Endothelial cell of umbilical vein (primary cell): Measurements from ENCODE around the gene VAV2. TPM values are rescaled to one million over a fixed set of nuclear protein-coding genes. Genes with fewer than 3 reads are reported as not detected.
A peak's percentile ranks its signal among the peaks of the same experiment; 100 is the strongest.

Experiments
- BruUV-seq: library from RNA; stranded (reverse); fragments of 400-500 nt; replicated peaks from 2 replicates; lab custom pipeline; 2021; lab: Mats Ljungman, UMichigan
- CTCF ChIA-PET: fragments of 300-600, 350-600 bp; sonication (Branson Sonifier 250); formaldehyde crosslinking; loops from one replicate; lab custom pipeline; 2021; ENCODE audit warnings: antibody characterized with exemption, inconsistent platforms; lab: Charles Lee
- POLR2A ChIA-PET: fragments of 300-600, 350-600 bp; sonication (Branson Sonifier 250); formaldehyde crosslinking; loops from one replicate; lab custom pipeline; 2021; ENCODE audit warnings: antibody characterized with exemption, inconsistent platforms; lab: Charles Lee
- DNase-seq: peaks from one replicate; pipeline ENCODE4 v3.0.0-alpha.2; 2011; ENCODE audit warnings: low read depth, low spot score
- FAIRE-seq: peaks from 2 replicates; lab custom pipeline; 2011; peaks lifted over from hg19 to GRCh38; lab: Jason Lieb, UNC
- H2AFZ ChIP-seq: 2 replicates; pipeline ENCODE4 v1.6.0; 2012; ENCODE audit warnings: low read depth, low read length, control low read depth, inconsistent platforms
- H3K27ac ChIP-seq: 2 replicates; pipeline ENCODE4 v1.5.1; 2011; ENCODE audit warnings: low read depth, mild to moderate bottlenecking, control low read depth, low read length, moderate library complexity; ENCODE audit not compliant: insufficient read depth
- H3K27me3 ChIP-seq, 2 experiments: 2 replicates each; pipeline versions ENCODE4 v1.6.0 to v1.6.1; 2011; ENCODE audit warnings: low read length in 2 of 2, mixed read lengths in 1 of 2; ENCODE audit not compliant: control insufficient read depth in 2 of 2, insufficient read depth in 2 of 2
- H3K36me3 ChIP-seq, 2 experiments: 2 replicates in 1 of 2; 3 replicates in 1 of 2; pipeline ENCODE4 v1.5.1; 2011; ENCODE audit warnings: low read length in 2 of 2, mild to moderate bottlenecking in 1 of 2, moderate library complexity in 1 of 2; ENCODE audit not compliant: control insufficient read depth in 2 of 2, insufficient read depth in 2 of 2; ENCODE audit errors: extremely low read depth in 1 of 2
- H3K4me1 ChIP-seq: 3 replicates; pipeline ENCODE4 v1.5.1; 2011; ENCODE audit warnings: mild to moderate bottlenecking, low read length; ENCODE audit not compliant: control insufficient read depth, insufficient read depth; ENCODE audit errors: extremely low read depth
- H3K4me2 ChIP-seq: 2 replicates; pipeline ENCODE4 v1.6.1; 2011; ENCODE audit warnings: low read length, control low read depth, mixed read lengths; ENCODE audit not compliant: insufficient read depth
- H3K4me3 ChIP-seq, 3 experiments: fragments of 200-600 bp in 1 of 3; sonication (generic), shearing (Covaris generic) in 1 of 3; replicated peaks in 1 of 3; 2 replicates each; pipeline ENCODE4 v1.5.1; 2011 to 2016; ENCODE audit warnings: control low read depth in 3 of 3, low read length in 3 of 3, mild to moderate bottlenecking in 2 of 3, inconsistent platforms in 1 of 3, low read depth in 1 of 3, moderate library complexity in 1 of 3; ENCODE audit not compliant: insufficient read depth in 1 of 3
- H3K79me2 ChIP-seq: 2 replicates; pipeline ENCODE4 v1.6.0; 2012; ENCODE audit warnings: low read length, inconsistent platforms; ENCODE audit not compliant: control insufficient read depth, insufficient read depth
- H3K9ac ChIP-seq: replicated peaks from 2 replicates; pipeline ENCODE3; 2011; ENCODE audit warnings: low read length, control low read depth; ENCODE audit not compliant: insufficient read depth; ENCODE audit errors: extremely low read depth
- H3K9me1 ChIP-seq: replicated peaks from 3 replicates; pipeline ENCODE4 v1.6.0; 2011; ENCODE audit warnings: mild to moderate bottlenecking, low read length; ENCODE audit not compliant: control insufficient read depth, insufficient read depth; ENCODE audit errors: extremely low read depth
- H3K9me3 ChIP-seq: replicated peaks from 2 replicates; pipeline ENCODE4 v1.5.1; 2012; ENCODE audit warnings: low read length, inconsistent platforms; ENCODE audit not compliant: control insufficient read depth, insufficient read depth
- H4K20me1 ChIP-seq: replicated peaks from 2 replicates; pipeline ENCODE3; 2011; ENCODE audit warnings: mild to moderate bottlenecking, low read length; ENCODE audit not compliant: control insufficient read depth, insufficient read depth; ENCODE audit errors: extremely low read depth
- EZH2 ChIP-seq: IDR thresholded peaks from 2 replicates; pipeline ENCODE4 v1.6.1; 2012; ENCODE audit warnings: borderline replicate concordance, low read depth, mild to moderate bottlenecking, moderate library complexity, low read length, inconsistent platforms; ENCODE audit not compliant: severe bottlenecking
- FOS ChIP-seq: IDR thresholded peaks from 2 replicates; pipeline ENCODE4 v1.6.1; 2011; ENCODE audit warnings: mild to moderate bottlenecking, low read length, moderate library complexity, borderline replicate concordance; ENCODE audit not compliant: insufficient read depth
- GATA2 ChIP-seq: IDR thresholded peaks from 2 replicates; pipeline ENCODE4 v1.7.0; 2011; ENCODE audit warnings: low read depth, mild to moderate bottlenecking, moderate library complexity, mixed read lengths, low read length; ENCODE audit not compliant: insufficient read length, insufficient read depth
- JUN ChIP-seq: IDR thresholded peaks from 2 replicates; pipeline ENCODE4 v1.6.1; 2011; ENCODE audit warnings: borderline replicate concordance, low read depth; ENCODE audit not compliant: insufficient read length, insufficient read depth
- MYC ChIP-seq: IDR thresholded peaks from one replicate; pipeline ENCODE4 v1.6.1; 2011; ENCODE audit warnings: mild to moderate bottlenecking, low read depth, low read length
- POLR2A ChIP-seq: IDR thresholded peaks from 2 replicates; pipeline ENCODE4 v1.6.1; 2012; ENCODE audit warnings: low read depth, mild to moderate bottlenecking, control low read depth, low read length
- POLR2AphosphoS5 ChIP-seq: IDR thresholded peaks from 2 replicates; pipeline ENCODE4 v1.6.1; 2012; ENCODE audit warnings: low read depth, mild to moderate bottlenecking, control low read depth, low read length, moderate library complexity; ENCODE audit not compliant: insufficient read depth
- dilution Hi-C: fragments of 300-500 bp; cut with MboI; formaldehyde crosslinking; loops from one replicate; pipeline ENCODE4 v1.15.0; 2019; ENCODE audit warnings: low sequenced_read_pairs; ENCODE audit not compliant: extremely low pct_ligation_motif_present
- intact Hi-C: fragments of 100-400 bp; cut with micrococcal nuclease; formaldehyde crosslinking; loops from one replicate; pipeline ENCODE4 v1.10.0; 2022
- polyA plus RNA-seq, 4 experiments: library from polyadenylated mRNA; depleted of rRNA in 3 of 4; stranded (reverse) in 3 of 4; unstranded in 1 of 4; fragments of >200 nt; gene quantifications; 2 replicates each; pipeline versions ENCODE4 v1.2.1 to v1.2.3, GENCODE V29; 2011 to 2012; ENCODE audit warnings: missing spikeins in 1 of 4
- total RNA-seq: library from RNA; stranded (reverse); gene quantifications from 2 replicates; pipeline ENCODE4 v1.2.3, GENCODE V29; 2021
- TF ChIP-seq, protein P1 (sequence below): IDR thresholded peaks from 2 replicates; pipeline ENCODE4 v1.6.1; 2011; ENCODE audit not compliant: insufficient read depth, insufficient read length
- TF ChIP-seq, protein P2 (sequence below), 2 donors: IDR thresholded peaks; 1 replicate in 1 of 2; 2 replicates in 1 of 2; pipeline ENCODE4 v1.5.1; 2011; ENCODE audit warnings: low read length in 2 of 2, mild to moderate bottlenecking in 2 of 2, moderate library complexity in 2 of 2, control low read depth in 1 of 2, inconsistent platforms in 1 of 2, low read depth in 1 of 2; ENCODE audit not compliant: insufficient read depth in 1 of 2; ENCODE audit errors: extremely low read depth in 1 of 2

Gene VAV2
- total and polyA plus RNA-seq, 2 donors (not counting 3 experiments of a cell fraction or from before 2014, with no cell fraction given): 10.6 to 30.6 TPM

DNA sequence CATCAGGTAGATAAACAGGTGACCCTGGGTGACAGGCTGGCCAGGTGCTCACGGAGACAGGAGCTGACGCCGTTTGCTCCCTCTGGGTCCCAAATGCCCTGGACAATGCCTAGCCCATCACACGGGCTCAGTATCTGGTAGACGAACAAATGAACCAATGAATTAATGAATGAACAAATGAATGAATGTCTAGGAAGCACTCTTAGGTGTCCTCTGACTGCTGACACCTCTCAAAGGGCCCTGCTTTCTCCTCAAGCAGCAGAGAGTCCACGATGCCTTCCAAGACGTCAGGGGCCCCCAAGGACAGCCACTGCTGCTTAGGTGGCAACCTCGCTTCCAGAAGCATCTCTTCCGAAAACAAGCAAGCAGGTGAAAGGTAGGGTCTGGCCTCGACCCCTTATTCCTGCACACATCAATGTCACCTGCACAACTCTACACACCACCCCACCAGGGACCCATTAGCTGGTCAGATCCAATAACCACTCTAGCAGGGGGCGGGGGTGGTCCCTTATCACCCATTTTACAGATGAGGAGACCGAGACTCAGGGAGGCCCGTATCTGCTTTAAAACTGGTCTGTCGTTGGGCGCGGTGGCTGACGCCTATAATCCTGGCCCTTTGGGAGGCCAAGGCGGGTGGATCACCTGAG, 45.2 kb downstream of the VAV2 start:
- Histone ChIP-seq H3K9me1 (no peaks in the 10 kb centered on the region), H3K4me1 (peaks cover 32% of the 10 kb centered on the region), H3K4me3 (no peak overlapping the region), H3K36me3 (no peaks in the 10 kb centered on the region), H3K27me3 (no peaks in the 10 kb centered on the region), H3K9ac (no peak overlapping the region), H2AFZ (no peak overlapping the region), H3K9me3 (no peaks in the 10 kb centered on the region), H3K4me2 (no peak overlapping the region), H4K20me1 (no peaks in the 10 kb centered on the region), H3K79me2 (peaks cover 48% of the 10 kb centered on the region), H3K27ac (peak overlapping the region; percentile 71)
- TF ChIP-seq MYC: no peak
- TF ChIP-seq EZH2: no peak
- TF ChIP-seq POLR2AphosphoS5: no peak
- ChIA-PET CTCF (interaction anchor here (1.4 to 3.2 kb wide), 4 partner anchors 8 to 46 kb away, joined by 3 to 20 read pairs (median 6); no protein-coding TSS in a partner anchor), POLR2A (no interaction called here)
- FAIRE-seq: no peak
- intact Hi-C loops (no loop called here), dilution Hi-C loops (no loop called here)
- no TSS peak for BruUV-seq
- DNase-seq: no peak

DNA sequence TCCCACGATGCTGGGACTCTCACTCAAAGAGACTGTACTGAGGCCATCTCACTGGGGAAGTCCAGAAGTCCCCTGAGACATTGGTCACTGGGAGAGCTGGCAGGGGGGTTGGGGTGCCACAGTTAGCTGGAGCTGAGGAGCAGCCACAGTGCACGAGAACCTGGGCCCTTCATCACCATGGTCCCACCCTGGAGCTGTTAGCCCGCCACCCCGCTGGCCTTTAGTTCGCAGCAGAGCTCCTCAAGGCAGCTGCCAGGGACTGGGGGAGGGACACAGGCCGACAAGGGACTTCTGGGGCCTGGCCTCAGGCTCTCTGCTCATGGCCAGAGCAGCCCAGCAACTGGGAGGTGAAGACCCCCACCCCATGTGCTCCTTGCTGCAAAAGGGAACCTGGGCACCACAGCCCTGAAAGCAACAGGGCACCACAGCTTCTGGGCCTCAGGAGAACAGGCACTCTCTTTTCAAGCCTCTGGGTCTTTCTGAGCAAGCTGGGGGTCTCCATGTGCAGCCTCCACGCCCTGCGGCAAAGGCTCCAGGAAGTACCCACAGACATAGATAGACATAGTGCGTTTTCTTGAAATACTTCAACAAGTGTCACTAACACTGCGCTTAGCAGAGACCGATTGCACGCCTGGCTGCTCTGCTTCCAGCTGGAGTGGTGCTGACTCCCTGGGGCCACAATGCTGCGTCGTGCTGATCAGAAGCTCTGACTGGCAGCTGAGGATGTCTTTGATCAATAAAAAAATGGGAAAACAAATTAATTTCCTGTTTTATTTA, 46.0 kb downstream of the VAV2 start:
- dilution Hi-C loops (no loop called here), intact Hi-C loops (loop anchor here (1.0 to 2.0 kb wide), 2 partner anchors 47 to 159 kb away; partner anchors contain the start of gene VAV2)
- H3K9me3 ChIP-seq: no peaks in the 10 kb centered on the region
- peak overlapping the region; percentile 76 for H3K27ac ChIP-seq
- TF ChIP-seq POLR2A (no peak), POLR2AphosphoS5 (no peak), MYC (no peak), GATA2 (no peak), FOS (no peak), JUN (no peak), EZH2 (no peak)
- TF ChIP-seq, protein P1, sequence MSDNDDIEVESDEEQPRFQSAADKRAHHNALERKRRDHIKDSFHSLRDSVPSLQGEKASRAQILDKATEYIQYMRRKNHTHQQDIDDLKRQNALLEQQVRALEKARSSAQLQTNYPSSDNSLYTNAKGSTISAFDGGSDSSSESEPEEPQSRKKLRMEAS: no peak
- TF ChIP-seq, protein P2, sequence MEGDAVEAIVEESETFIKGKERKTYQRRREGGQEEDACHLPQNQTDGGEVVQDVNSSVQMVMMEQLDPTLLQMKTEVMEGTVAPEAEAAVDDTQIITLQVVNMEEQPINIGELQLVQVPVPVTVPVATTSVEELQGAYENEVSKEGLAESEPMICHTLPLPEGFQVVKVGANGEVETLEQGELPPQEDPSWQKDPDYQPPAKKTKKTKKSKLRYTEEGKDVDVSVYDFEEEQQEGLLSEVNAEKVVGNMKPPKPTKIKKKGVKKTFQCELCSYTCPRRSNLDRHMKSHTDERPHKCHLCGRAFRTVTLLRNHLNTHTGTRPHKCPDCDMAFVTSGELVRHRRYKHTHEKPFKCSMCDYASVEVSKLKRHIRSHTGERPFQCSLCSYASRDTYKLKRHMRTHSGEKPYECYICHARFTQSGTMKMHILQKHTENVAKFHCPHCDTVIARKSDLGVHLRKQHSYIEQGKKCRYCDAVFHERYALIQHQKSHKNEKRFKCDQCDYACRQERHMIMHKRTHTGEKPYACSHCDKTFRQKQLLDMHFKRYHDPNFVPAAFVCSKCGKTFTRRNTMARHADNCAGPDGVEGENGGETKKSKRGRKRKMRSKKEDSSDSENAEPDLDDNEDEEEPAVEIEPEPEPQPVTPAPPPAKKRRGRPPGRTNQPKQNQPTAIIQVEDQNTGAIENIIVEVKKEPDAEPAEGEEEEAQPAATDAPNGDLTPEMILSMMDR (IDR thresholded peaks at IDR 0.05; ENCODE audit: extremely low read depth in 1 of 2, insufficient read depth in 1 of 2, low read depth in 1 of 2, low read length in 2 of 2): no peak
- H3K4me2 ChIP-seq: no peak overlapping the region
- peaks cover 48% of the 10 kb centered on the region for H3K79me2 ChIP-seq
- BruUV-seq: no TSS peak
- H3K9me1 ChIP-seq: no peaks in the 10 kb centered on the region
- ChIA-PET POLR2A (interaction anchor here (1.4 kb wide), 1 partner anchor 45 kb away, joined by 4 read pairs; no protein-coding TSS in a partner anchor), CTCF (interaction anchor here (1.7 to 3.2 kb wide), 2 partner anchors 10 to 12 kb away, joined by 3 to 20 read pairs; no protein-coding TSS in a partner anchor)
- DNase-seq (no peak), FAIRE-seq (no peak)
- no peak overlapping the region for H2AFZ ChIP-seq
- H3K9ac ChIP-seq: no peak overlapping the region
- peaks cover 32% of the 10 kb centered on the region for H3K4me1 ChIP-seq
- no peaks in the 10 kb centered on the region for H3K27me3 ChIP-seq
- no peak overlapping the region for H3K4me3 ChIP-seq
- no peaks in the 10 kb centered on the region for H4K20me1 ChIP-seq
- no peaks in the 10 kb centered on the region for H3K36me3 ChIP-seq
